ENCODE data around the gene CHRNE. TPM values are rescaled to one million over a fixed set of nuclear protein-coding genes. Genes with fewer than 3 reads are reported as not detected.

The CHRNE gene
- 0.69 TPM for total RNA-seq

GRCh38 chr17:4903051-4903818 lies at the start of gene CHRNE:
Gene CHRNE (minus strand): TSS chr17:4903098. CDS start chr17:4903063, 35 bp downstream.
- peak; percentile 64 for DNase-seq

- no peak for DNase-seq
These were observed 48.6 kb upstream of the CHRNE start for GRCh38 chr17:4951486-4951885.

GRCh38 chr17:4950746-4951204 lies 47.9 kb upstream of the CHRNE start, which contains the start of gene ENO3:
Gene ENO3 (plus strand): TSS chr17:4951119. CDS start chr17:4951830, 711 bp downstream.
- DNase-seq = no peak

- no peak for DNase-seq
These were observed 47.3 kb upstream of the CHRNE start for GRCh38 chr17:4950075-4950745.

GRCh38 chr17:4949321-4950074 lies 46.6 kb upstream of the CHRNE start:
- DNase-seq = no peak

- peak; percentile 92 for DNase-seq
These were observed 46.0 kb upstream of the CHRNE start for GRCh38 chr17:4948931-4949320.

GRCh38 chr17:4948166-4948930 lies 45.5 kb upstream of the CHRNE start, which contains the start of gene PFN1:
Gene PFN1 (minus strand): TSS chr17:4948530. CDS start chr17:4948394, 136 bp downstream.
- DNase-seq = peak; percentile 95

- DNase-seq = peak; percentile 40
These were observed 44.7 kb upstream of the CHRNE start for GRCh38 chr17:4947411-4948165.

GRCh38 chr17:4947010-4947410 lies 44.1 kb upstream of the CHRNE start:
- no peak for DNase-seq

- no peak for DNase-seq
These were observed 43.5 kb upstream of the CHRNE start for GRCh38 chr17:4946312-4946976.

GRCh38 chr17:4945944-4946280 lies 43.0 kb upstream of the CHRNE start:
- no peak for DNase-seq

GRCh38 chr17:4945176-4945943 lies 42.5 kb upstream of the CHRNE start:
- no peak for DNase-seq

- DNase-seq = no peak
These were observed 41.8 kb upstream of the CHRNE start for GRCh38 chr17:4944554-4945175.

GRCh38 chr17:4944163-4944553 lies 41.3 kb upstream of the CHRNE start:
- DNase-seq = no peak

GRCh38 chr17:4942760-4943508 lies 40.0 kb upstream of the CHRNE start:
- no peak for DNase-seq

GRCh38 chr17:4941319-4941610 lies 38.4 kb upstream of the CHRNE start:
- DNase-seq = no peak

- no peak for DNase-seq
These were observed 37.8 kb upstream of the CHRNE start for GRCh38 chr17:4940555-4941318.

Data from skin of body (tissue), 2 donors.